Stimulated activated CD4-positive, alpha-beta T cell treated with anti-CD3 and anti-CD28 coated beads, TNF-alpha, amount 100 ng/mL, for 24 hours (primary cell): ENCODE measurements around the gene NRP1.

Experiments
- DNase-seq, 3 experiments: peaks; one replicate each; pipeline ENCODE4 v3.0.0-alpha.2; 2020; ENCODE audit warnings: low read depth in 3 of 3

Gene NRP1

GRCh38 chr10:33349268-33349667, 14.8 kb upstream of the NRP1 start:
- no peak for DNase-seq

GRCh38 chr10:33347211-33347610, 12.7 kb upstream of the NRP1 start:
- no peak for DNase-seq

GRCh38 chr10:33345236-33345635, 10.8 kb upstream of the NRP1 start:
- no peak for DNase-seq

GRCh38 chr10:33344676-33345075, 10.2 kb upstream of the NRP1 start:
- no peak for DNase-seq

GRCh38 chr10:33341637-33342036, 7.2 kb upstream of the NRP1 start:
- DNase-seq, result no peak

- DNase-seq, result no peak
Observed at GRCh38 chr10:33337326-33337957, 3.0 kb upstream of the NRP1 start.

- no peak for DNase-seq
Observed at GRCh38 chr10:33336582-33337325, 2.3 kb upstream of the NRP1 start.

GRCh38 chr10:33335801-33336581, 1.5 kb upstream of the NRP1 start:
- DNase-seq, result no peak

- no peak for DNase-seq
Observed at GRCh38 chr10:33335551-33335800, 1.0 kb upstream of the NRP1 start.

GRCh38 chr10:33334805-33335550, 511 bp upstream of the NRP1 start:
- peak in 1 of 3 experiments; percentile 41 for DNase-seq

- no peak for DNase-seq
Observed at GRCh38 chr10:33333260-33334101, 986 bp downstream of the NRP1 start.

GRCh38 chr10:33332183-33333065, 2.0 kb downstream of the NRP1 start:
- no peak for DNase-seq

- no peak for DNase-seq
Observed at GRCh38 chr10:33331379-33331694, 3.1 kb downstream of the NRP1 start.

GRCh38 chr10:33330543-33331378, 3.7 kb downstream of the NRP1 start:
- DNase-seq, result peak; percentile 61 to 79 (median 70)

- DNase-seq, result no peak
Observed at GRCh38 chr10:33329178-33329577, 5.3 kb downstream of the NRP1 start.

- no peak for DNase-seq
Observed at GRCh38 chr10:33328253-33328652, 6.2 kb downstream of the NRP1 start.

GRCh38 chr10:33327751-33328150, 6.7 kb downstream of the NRP1 start:
- no peak for DNase-seq

GRCh38 chr10:33326933-33327332, 7.5 kb downstream of the NRP1 start:
- no peak for DNase-seq

- DNase-seq, result no peak
Observed at GRCh38 chr10:33325929-33326328, 8.5 kb downstream of the NRP1 start.

- no peak for DNase-seq
Observed at GRCh38 chr10:33323721-33324120, 10.7 kb downstream of the NRP1 start.
